ENCODE measurements around the gene HLA-DMB.

Gene HLA-DMB

GRCh38 chr6:32903952-32904351 is 36.9 kb downstream of the HLA-DMB start:
- no peak for DNase-seq

- no peak for DNase-seq
Measured at GRCh38 chr6:32895006-32895345, 45.9 kb downstream of the HLA-DMB start.

- peak; percentile 90 for DNase-seq
Measured at GRCh38 chr6:32894085-32895005, 46.5 kb downstream of the HLA-DMB start.

GRCh38 chr6:32890831-32891230 is 50.0 kb downstream of the HLA-DMB start:
- no peak for DNase-seq

GRCh38 chr6:32889533-32889932 is 51.3 kb downstream of the HLA-DMB start:
- DNase-seq: no peak

GRCh38 chr6:32888576-32888975 is 52.3 kb downstream of the HLA-DMB start:
- no peak for DNase-seq

GRCh38 chr6:32887616-32888015 is 53.2 kb downstream of the HLA-DMB start:
- no peak for DNase-seq

- no peak for DNase-seq
Measured at GRCh38 chr6:32886681-32887383, 54.0 kb downstream of the HLA-DMB start.

- DNase-seq: no peak
Measured at GRCh38 chr6:32885698-32886286, 55.0 kb downstream of the HLA-DMB start.
